Muscle layer of duodenum (tissue), 2 donors: ENCODE measurements around the gene CAPN13.

Experiments
- H3K27ac ChIP-seq: one replicate; pipeline ENCODE4 v1.7.0; 2013; ENCODE audit warnings: mild to moderate bottlenecking, low read length
- H3K27me3 ChIP-seq: one replicate; pipeline ENCODE4 v1.7.0; 2013; ENCODE audit warnings: low read depth, mild to moderate bottlenecking, control low read depth, low read length
- H3K36me3 ChIP-seq, 2 donors: one replicate each; pipeline ENCODE4 v1.7.0; 2013; ENCODE audit warnings: low read length in 2 of 2, control low read depth in 1 of 2, mild to moderate bottlenecking in 1 of 2; ENCODE audit not compliant: insufficient read depth in 2 of 2, control insufficient read depth in 1 of 2
- H3K4me1 ChIP-seq, 2 donors: one replicate each; pipeline ENCODE4 v1.7.0; 2013; ENCODE audit warnings: low read length in 2 of 2, mild to moderate bottlenecking in 2 of 2, control low read depth in 1 of 2, moderate library complexity in 1 of 2; ENCODE audit not compliant: insufficient read depth in 2 of 2, control insufficient read depth in 1 of 2
- H3K4me3 ChIP-seq, 2 donors: one replicate each; pipeline ENCODE4 v1.7.0; 2013; ENCODE audit warnings: low read length in 2 of 2, low read depth in 1 of 2, mild to moderate bottlenecking in 1 of 2
- H3K9me3 ChIP-seq, 2 donors: one replicate each; pipeline ENCODE4 v1.7.0; 2013; ENCODE audit warnings: low read length in 2 of 2, control low read depth in 1 of 2, mild to moderate bottlenecking in 1 of 2; ENCODE audit not compliant: control insufficient read depth in 1 of 2
- donor health status: healthy.

CAPN13 gene

GRCh38 chr2:30807249-30807648 lies at the start of gene CAPN13:
CAPN13 (minus strand) TSS chr2:30807446; CDS start chr2:30787325, 20,121 bp downstream.
- Histone ChIP-seq H3K4me1 (no peaks in the 10 kb centered on the region), H3K4me3 (peak within 1 kb of the TSS in 1 of 2 donors; percentile 31), H3K27ac (peak within 1 kb of the TSS; percentile 68), H3K36me3 (no peaks in the 10 kb centered on the region), H3K9me3 (no peaks in the 10 kb centered on the region), H3K27me3 (no peaks in the 10 kb centered on the region)

GRCh38 chr2:30847841-30848240 lies 40.6 kb upstream of the CAPN13 start:
- Histone ChIP-seq H3K27ac (no peak overlapping the region), H3K36me3 (no peaks in the 10 kb centered on the region), H3K4me1 (no peaks in the 10 kb centered on the region), H3K27me3 (no peaks in the 10 kb centered on the region), H3K4me3 (no peak overlapping the region), H3K9me3 (peaks cover 3 to 7% of the 10 kb centered on the region in 2 donors)

GRCh38 chr2:30847329-30847728 lies 40.1 kb upstream of the CAPN13 start:
- Histone ChIP-seq H3K27ac (no peak overlapping the region), H3K27me3 (no peaks in the 10 kb centered on the region), H3K4me1 (no peaks in the 10 kb centered on the region), H3K4me3 (no peak overlapping the region), H3K36me3 (no peaks in the 10 kb centered on the region), H3K9me3 (peaks cover 3 to 7% of the 10 kb centered on the region in 2 donors)

- Histone ChIP-seq H3K9me3 (peaks cover 0 to 10% of the 10 kb centered on the region in 2 donors), H3K4me1 (no peaks in the 10 kb centered on the region), H3K27me3 (no peaks in the 10 kb centered on the region), H3K4me3 (no peak overlapping the region), H3K36me3 (no peaks in the 10 kb centered on the region), H3K27ac (no peak overlapping the region)
Observed at GRCh38 chr2:30828586-30828985, 21.3 kb upstream of the CAPN13 start.

- Histone ChIP-seq H3K9me3 (peaks cover 0 to 10% of the 10 kb centered on the region in 2 donors), H3K27ac (no peak overlapping the region), H3K27me3 (no peaks in the 10 kb centered on the region), H3K4me1 (no peaks in the 10 kb centered on the region), H3K4me3 (no peak overlapping the region), H3K36me3 (no peaks in the 10 kb centered on the region)
Observed at GRCh38 chr2:30826916-30827315, 19.7 kb upstream of the CAPN13 start.

GRCh38 chr2:30826481-30826880 lies 19.2 kb upstream of the CAPN13 start:
- H3K36me3 ChIP-seq: no peaks in the 10 kb centered on the region
- no peaks in the 10 kb centered on the region for H3K4me1 ChIP-seq
- H3K9me3 ChIP-seq: peaks cover 0 to 10% of the 10 kb centered on the region in 2 donors
- no peak overlapping the region for H3K27ac ChIP-seq
- no peak overlapping the region for H3K4me3 ChIP-seq
- no peaks in the 10 kb centered on the region for H3K27me3 ChIP-seq

- peaks cover 0 to 6% of the 10 kb centered on the region in 2 donors for H3K9me3 ChIP-seq
- H3K4me1 ChIP-seq: no peaks in the 10 kb centered on the region
- no peaks in the 10 kb centered on the region for H3K36me3 ChIP-seq
- no peaks in the 10 kb centered on the region for H3K27me3 ChIP-seq
- H3K4me3 ChIP-seq: no peak overlapping the region
- H3K27ac ChIP-seq: no peak overlapping the region
Observed at GRCh38 chr2:30823452-30823851, 16.2 kb upstream of the CAPN13 start.

- no peak overlapping the region for H3K4me3 ChIP-seq
- H3K36me3 ChIP-seq: no peaks in the 10 kb centered on the region
- H3K4me1 ChIP-seq: no peaks in the 10 kb centered on the region
- H3K27me3 ChIP-seq: no peaks in the 10 kb centered on the region
- no peak overlapping the region for H3K27ac ChIP-seq
- H3K9me3 ChIP-seq: peaks cover 0 to 3% of the 10 kb centered on the region in 2 donors
Observed at GRCh38 chr2:30821960-30822359, 14.7 kb upstream of the CAPN13 start.

- Histone ChIP-seq H3K27ac (no peak overlapping the region), H3K4me1 (no peaks in the 10 kb centered on the region), H3K36me3 (no peaks in the 10 kb centered on the region), H3K4me3 (no peak overlapping the region), H3K27me3 (no peaks in the 10 kb centered on the region), H3K9me3 (no peaks in the 10 kb centered on the region)
Observed at GRCh38 chr2:30820381-30821055, 13.3 kb upstream of the CAPN13 start.

- Histone ChIP-seq H3K27ac (no peak overlapping the region), H3K36me3 (no peaks in the 10 kb centered on the region), H3K27me3 (no peaks in the 10 kb centered on the region), H3K9me3 (no peaks in the 10 kb centered on the region), H3K4me3 (no peak overlapping the region), H3K4me1 (no peaks in the 10 kb centered on the region)
Observed at GRCh38 chr2:30809938-30810337, 2.7 kb upstream of the CAPN13 start.

- H3K36me3 ChIP-seq: no peaks in the 10 kb centered on the region
- no peaks in the 10 kb centered on the region for H3K9me3 ChIP-seq
- no peak overlapping the region for H3K27ac ChIP-seq
- no peak overlapping the region for H3K4me3 ChIP-seq
- no peaks in the 10 kb centered on the region for H3K27me3 ChIP-seq
- no peaks in the 10 kb centered on the region for H3K4me1 ChIP-seq
Observed at GRCh38 chr2:30808695-30809094, 1.4 kb upstream of the CAPN13 start.

- peaks cover 0 to 4% of the 10 kb centered on the region in 2 donors for H3K4me1 ChIP-seq
- no peak overlapping the region for H3K27ac ChIP-seq
- no peak overlapping the region for H3K4me3 ChIP-seq
- H3K9me3 ChIP-seq: no peaks in the 10 kb centered on the region
- no peaks in the 10 kb centered on the region for H3K27me3 ChIP-seq
- H3K36me3 ChIP-seq: no peaks in the 10 kb centered on the region
Observed at GRCh38 chr2:30803281-30803680, 4.0 kb downstream of the CAPN13 start.
